Tibial artery (tissue), 4 donors: ENCODE data around the gene LETM1.

Experiments used
- DNase-seq, 2 donors: peaks; one replicate each; pipeline ENCODE4 v3.0.0-alpha.2; 2019
- H3K27ac ChIP-seq, 2 donors: fragments of 200-600 bp; sonication (generic) in 1 of 2; 1 replicate in 1 of 2; 2 replicates in 1 of 2; pipeline ENCODE4 v1.5.1; 2018 to 2019; ENCODE audit warnings: mild to moderate bottlenecking in 1 of 2
- H3K27me3 ChIP-seq, 2 donors: fragments of 200-600 bp; sonication (generic) in 1 of 2; one replicate each; pipeline versions ENCODE4 v1.5.1 to v1.6.0; 2016 to 2019
- H3K36me3 ChIP-seq, 3 donors: fragments of 200-600 bp; sonication (generic) in 2 of 3; one replicate each; pipeline ENCODE4 v1.5.1; 2016 to 2019; ENCODE audit warnings: mild to moderate bottlenecking in 2 of 3
- H3K4me1 ChIP-seq, 4 donors: fragments of 200-600 bp; sonication (generic) in 2 of 4; 1 replicate in 3 of 4; 2 replicates in 1 of 4; pipeline ENCODE4 v1.5.1; 2016 to 2019
- H3K4me3 ChIP-seq, 2 donors: fragments of 200-600 bp; sonication (generic) in 1 of 2; 1 replicate in 1 of 2; 2 replicates in 1 of 2; pipeline ENCODE4 v1.5.1; 2018 to 2019; ENCODE audit warnings: mild to moderate bottlenecking in 2 of 2
- H3K9me3 ChIP-seq, 3 donors: fragments of 200-600 bp; sonication (generic) in 1 of 3; one replicate each; pipeline ENCODE4 v1.5.1; 2016 to 2019
- CTCF ChIP-seq, 2 experiments: fragments of 200-600 bp in 1 of 2; fragments of 450-650 bp in 1 of 2; IDR thresholded peaks; one replicate each; pipeline ENCODE4 v1.5.1; 2017 to 2019; ENCODE audit warnings: antibody characterized with exemption in 2 of 2, mild to moderate bottlenecking in 1 of 2, moderate library complexity in 1 of 2
- intact Hi-C: fragments of 100-400 bp; cut with DNase I; formaldehyde crosslinking; loops from one replicate; pipeline ENCODE4 v1.15.0; 2023; ENCODE audit warnings: low total_unique reads

Gene LETM1

GRCh38 chr4:1797298-1797860 is 58.6 kb downstream of the LETM1 start:
- no peaks in the 10 kb centered on the region for H3K9me3 ChIP-seq
- H3K27ac ChIP-seq: no peak overlapping the region
- intact Hi-C loops: no loop called here
- no peak for TF ChIP-seq CTCF (IDR thresholded peaks at IDR 0.05)
- H3K27me3 ChIP-seq: peaks cover 0 to 74% of the 10 kb centered on the region in 2 donors
- H3K4me1 ChIP-seq: peaks cover 0 to 24% (median 17%) of the 10 kb centered on the region in 4 donors
- no peak for DNase-seq
- no peaks in the 10 kb centered on the region for H3K36me3 ChIP-seq
- no peak overlapping the region for H3K4me3 ChIP-seq

DNA sequence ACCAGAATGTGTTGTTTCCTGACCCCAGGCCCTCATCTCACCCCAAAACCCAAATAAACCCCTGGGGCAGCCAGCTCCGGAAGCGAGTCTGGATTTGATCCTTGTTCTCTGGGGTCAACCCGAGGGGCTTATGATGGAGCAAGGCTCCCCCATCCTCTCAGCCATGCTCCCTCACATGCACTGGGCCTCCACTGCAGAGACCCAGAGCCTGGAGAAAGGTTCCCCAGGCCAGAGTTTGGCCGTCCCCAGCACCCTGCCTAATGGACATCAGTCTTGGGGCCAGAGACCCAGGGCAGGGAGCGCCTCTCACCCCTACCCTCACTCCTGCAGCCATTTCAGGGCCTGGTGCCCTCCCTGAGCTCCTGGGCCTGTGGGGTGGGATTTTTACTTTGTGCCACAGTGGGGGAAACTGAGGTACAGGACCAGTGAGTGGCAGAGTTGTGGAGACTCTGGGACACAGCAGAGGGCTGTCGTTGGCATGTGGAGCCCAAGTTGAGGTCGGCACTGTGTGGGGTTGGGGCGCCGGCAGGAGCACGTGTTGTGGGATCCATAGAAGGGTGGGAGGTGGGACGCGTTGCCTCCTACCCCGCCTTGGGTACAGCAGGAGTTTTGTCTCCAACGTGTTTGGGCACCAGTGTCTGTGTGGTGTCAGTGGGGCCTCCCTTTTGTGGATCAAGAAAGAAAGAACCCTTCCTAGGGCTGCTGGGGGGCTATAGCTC is 59.3 kb downstream of the LETM1 start:
- TF ChIP-seq CTCF (IDR thresholded peaks at IDR 0.05): no peak

GRCh38 chr4:1795299-1796195 is 60.4 kb downstream of the LETM1 start:
- H3K4me1 ChIP-seq: peaks cover 0 to 24% (median 17%) of the 10 kb centered on the region in 4 donors
- H3K27me3 ChIP-seq: peaks cover 0 to 80% of the 10 kb centered on the region in 2 donors
- intact Hi-C loops: no loop called here
- no peak for DNase-seq
- H3K27ac ChIP-seq: no peak overlapping the region
- H3K9me3 ChIP-seq: no peaks in the 10 kb centered on the region
- peak overlapping the region; percentile 44 to 58 for H3K4me3 ChIP-seq
- no peaks in the 10 kb centered on the region for H3K36me3 ChIP-seq
- TF ChIP-seq CTCF (IDR thresholded peaks at IDR 0.05): no peak

More for the DNA sequence above, 59.3 kb downstream of the LETM1 start:
- no peaks in the 10 kb centered on the region for H3K9me3 ChIP-seq
- no peak overlapping the region for H3K4me3 ChIP-seq
- DNase-seq: no peak
- peaks cover 0 to 24% (median 17%) of the 10 kb centered on the region in 4 donors for H3K4me1 ChIP-seq
- no peaks in the 10 kb centered on the region for H3K36me3 ChIP-seq
- peaks cover 0 to 80% of the 10 kb centered on the region in 2 donors for H3K27me3 ChIP-seq
- intact Hi-C loops: no loop called here
- H3K27ac ChIP-seq: no peak overlapping the region

DNA sequence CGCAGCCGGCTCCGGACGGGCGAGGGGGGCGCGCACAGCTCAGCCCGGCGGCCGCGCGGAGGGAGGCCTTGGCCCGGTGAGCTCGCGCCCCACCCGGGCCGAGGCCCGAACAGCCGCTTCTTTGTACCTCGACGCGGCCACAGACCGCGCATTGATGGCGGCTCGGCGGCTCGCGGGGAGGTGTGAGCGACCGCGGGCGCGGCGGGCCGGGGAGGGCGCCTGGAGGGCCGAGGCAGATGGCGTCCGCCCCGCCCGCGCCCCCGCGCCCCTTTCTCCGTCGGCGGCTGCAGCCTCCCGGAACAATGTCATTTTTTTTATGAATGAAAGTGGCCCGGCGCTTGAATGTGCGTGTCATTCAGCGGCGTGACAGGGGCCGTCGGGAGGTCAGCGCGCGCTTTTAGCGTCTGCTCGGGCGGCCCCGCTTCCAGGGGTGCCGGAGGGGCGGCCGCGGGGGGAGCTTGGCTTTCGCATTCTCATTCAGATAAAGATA is 61.1 kb downstream of the LETM1 start:
- intact Hi-C loops: loop anchor here (5.0 kb wide), 1 partner anchor 697 kb away; no protein-coding TSS in a partner anchor
- peak overlapping the region; percentile 44 to 58 for H3K4me3 ChIP-seq
- H3K27ac ChIP-seq: no peak overlapping the region
- H3K9me3 ChIP-seq: no peaks in the 10 kb centered on the region
- TF ChIP-seq CTCF (IDR thresholded peaks at IDR 0.05): no peak
- H3K4me1 ChIP-seq: peaks cover 0 to 24% (median 17%) of the 10 kb centered on the region in 4 donors
- H3K27me3 ChIP-seq: peaks cover 0 to 80% of the 10 kb centered on the region in 2 donors
- no peaks in the 10 kb centered on the region for H3K36me3 ChIP-seq
- no peak for DNase-seq
